ENCODE measurements around the gene RAMP2.

RAMP2 gene

DNA sequence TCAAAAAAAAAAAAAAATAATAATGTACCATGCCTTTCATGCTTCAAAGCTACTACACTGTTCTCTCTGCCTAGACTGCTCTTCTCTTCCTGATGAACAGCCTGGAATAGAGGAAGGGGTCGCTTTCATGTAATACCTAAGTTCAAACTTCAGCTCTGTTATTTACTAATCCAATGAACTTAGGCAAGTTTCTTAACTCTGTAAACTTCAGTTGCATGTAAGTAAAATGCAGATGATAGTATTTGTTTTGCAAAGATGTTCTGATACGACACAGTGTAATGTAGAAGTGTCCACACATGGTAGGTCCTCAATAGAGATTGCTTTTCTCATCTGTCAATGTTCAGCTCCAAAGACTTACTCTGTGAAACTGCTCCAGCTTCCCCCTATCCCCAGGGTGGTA lies 30.9 kb downstream of the RAMP2 start:
- DNase-seq (ENCODE audit: low read depth in 2 of 3, low spot score in 2 of 3), result no peak

DNA sequence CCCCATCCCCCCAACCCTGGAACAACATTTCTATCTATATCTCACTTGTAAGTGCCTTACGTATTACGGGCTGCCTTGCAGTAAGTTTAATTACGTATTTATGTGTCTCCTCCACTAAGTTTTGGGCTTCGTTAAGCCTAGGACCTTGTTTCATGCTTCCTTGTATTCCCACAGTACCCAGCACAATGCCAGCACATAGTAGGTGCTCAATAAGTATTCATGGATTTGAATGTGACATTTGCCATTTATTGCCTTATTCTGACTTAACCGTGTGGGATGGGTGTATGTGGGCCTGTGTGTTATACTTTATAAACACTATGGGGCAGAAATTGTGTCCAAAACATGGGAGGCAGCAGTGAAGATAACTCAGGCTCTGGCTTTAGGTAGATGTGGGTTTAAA lies 31.5 kb downstream of the RAMP2 start:
- no peak for DNase-seq (ENCODE audit: low read depth in 2 of 3, low spot score in 2 of 3)

- DNase-seq (ENCODE audit: low read depth in 2 of 3, low spot score in 2 of 3), result no peak
These were observed 34.0 kb downstream of the RAMP2 start for GRCh38 chr17:42795061-42795460.

DNA sequence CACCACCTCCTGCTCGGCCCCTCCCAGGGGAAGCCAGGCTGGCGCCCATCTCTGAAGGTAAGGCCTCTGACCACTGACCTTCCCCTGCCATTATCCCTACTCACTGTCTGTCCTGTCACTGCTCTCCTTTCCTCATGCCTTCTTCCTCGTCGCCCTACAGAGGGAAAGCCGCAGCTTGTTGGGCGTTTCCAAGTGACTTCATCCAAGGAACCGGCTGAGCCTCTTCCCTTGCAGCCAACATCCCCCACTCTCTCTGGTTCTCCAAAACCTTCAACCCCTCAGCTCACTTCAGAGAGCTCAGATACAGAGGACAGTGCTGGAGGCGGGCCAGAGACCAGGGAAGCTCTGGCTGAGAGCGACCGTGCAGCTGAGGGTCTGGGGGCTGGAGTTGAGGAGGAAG lies 34.4 kb downstream of the RAMP2 start:
- DNase-seq (ENCODE audit: low read depth in 2 of 3, low spot score in 2 of 3), result no peak

DNA sequence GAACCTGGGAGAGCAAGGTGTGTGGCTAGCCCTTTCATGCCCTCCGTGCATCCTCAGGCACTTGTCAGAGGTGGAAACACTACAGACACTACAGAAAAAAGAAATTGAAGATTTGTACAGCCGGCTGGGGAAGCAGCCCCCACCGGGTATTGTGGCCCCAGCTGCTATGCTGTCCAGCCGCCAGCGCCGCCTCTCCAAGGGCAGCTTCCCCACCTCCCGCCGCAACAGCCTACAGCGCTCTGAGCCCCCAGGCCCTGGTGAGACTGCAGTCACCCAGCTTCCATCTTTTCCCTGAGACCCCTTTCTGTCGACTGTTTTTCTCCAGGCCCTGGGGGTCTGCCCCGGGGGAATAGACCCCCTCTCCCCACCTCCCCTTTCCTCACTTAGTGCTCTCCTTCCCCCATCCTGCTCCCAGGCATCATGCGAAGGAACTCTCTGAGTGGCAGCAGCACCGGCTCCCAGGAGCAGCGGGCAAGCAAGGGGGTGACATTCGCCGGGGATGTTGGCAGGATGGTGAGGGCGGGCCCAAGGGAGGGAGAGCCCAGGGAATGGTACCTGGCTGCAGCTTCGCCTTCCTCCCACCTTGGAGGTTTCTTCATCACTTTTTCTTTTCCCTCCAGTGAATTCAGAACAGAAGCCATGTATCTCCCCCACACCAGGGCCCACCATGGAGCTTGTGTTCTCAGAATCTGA lies 35.2 kb downstream of the RAMP2 start:
- no peak for DNase-seq (ENCODE audit: low read depth in 2 of 3, low spot score in 2 of 3)

DNA sequence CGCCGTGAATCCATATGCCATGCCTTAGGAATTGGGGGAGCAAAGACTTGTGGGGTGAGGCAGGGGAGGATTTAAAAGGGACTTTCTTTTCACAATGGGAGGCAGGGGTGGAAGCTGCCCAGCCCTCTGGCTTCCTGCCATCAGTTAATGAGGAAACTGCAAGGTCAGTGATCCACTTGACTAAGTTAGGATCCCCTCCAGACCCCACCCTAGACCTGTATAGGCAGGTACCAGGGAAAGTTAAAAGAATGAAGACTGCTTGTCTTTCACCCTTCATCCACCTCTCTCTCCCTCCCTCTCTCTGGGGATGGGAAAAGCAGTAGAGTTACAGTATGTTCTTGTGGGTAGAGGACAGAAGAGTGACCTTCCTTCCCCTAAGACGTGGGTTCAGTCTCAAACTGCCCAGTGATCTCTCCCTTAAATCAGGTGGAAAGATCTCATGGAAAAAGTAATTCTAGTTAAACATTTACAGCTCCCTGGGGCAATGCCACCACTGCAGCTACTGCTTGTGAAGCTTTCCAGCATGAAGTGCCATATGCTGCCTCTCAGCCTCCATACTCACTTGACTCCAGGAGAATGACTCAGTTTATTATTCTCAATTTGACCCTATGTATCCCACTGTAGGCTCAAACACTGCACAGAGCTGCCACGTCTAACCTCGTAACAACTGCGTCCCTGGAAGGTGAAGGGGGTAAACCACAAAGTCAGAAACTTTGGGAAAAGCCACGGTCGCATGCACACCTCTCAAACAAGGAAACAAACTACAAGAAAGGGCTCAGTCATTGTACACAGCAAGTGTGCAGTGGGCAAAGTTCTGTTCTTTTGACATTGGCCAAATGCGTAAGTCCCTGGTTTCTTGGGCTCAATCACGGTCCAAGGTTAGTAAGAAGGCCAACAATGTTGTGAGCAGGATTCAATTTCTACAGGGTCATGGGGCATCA lies 36.3 kb downstream of the RAMP2 start:
- no peak for DNase-seq (ENCODE audit: low read depth in 2 of 3, low spot score in 2 of 3)

GRCh38 chr17:42798011-42798382 lies 37.0 kb downstream of the RAMP2 start:
- DNase-seq (ENCODE audit: low read depth in 2 of 3, low spot score in 2 of 3), result no peak

DNA sequence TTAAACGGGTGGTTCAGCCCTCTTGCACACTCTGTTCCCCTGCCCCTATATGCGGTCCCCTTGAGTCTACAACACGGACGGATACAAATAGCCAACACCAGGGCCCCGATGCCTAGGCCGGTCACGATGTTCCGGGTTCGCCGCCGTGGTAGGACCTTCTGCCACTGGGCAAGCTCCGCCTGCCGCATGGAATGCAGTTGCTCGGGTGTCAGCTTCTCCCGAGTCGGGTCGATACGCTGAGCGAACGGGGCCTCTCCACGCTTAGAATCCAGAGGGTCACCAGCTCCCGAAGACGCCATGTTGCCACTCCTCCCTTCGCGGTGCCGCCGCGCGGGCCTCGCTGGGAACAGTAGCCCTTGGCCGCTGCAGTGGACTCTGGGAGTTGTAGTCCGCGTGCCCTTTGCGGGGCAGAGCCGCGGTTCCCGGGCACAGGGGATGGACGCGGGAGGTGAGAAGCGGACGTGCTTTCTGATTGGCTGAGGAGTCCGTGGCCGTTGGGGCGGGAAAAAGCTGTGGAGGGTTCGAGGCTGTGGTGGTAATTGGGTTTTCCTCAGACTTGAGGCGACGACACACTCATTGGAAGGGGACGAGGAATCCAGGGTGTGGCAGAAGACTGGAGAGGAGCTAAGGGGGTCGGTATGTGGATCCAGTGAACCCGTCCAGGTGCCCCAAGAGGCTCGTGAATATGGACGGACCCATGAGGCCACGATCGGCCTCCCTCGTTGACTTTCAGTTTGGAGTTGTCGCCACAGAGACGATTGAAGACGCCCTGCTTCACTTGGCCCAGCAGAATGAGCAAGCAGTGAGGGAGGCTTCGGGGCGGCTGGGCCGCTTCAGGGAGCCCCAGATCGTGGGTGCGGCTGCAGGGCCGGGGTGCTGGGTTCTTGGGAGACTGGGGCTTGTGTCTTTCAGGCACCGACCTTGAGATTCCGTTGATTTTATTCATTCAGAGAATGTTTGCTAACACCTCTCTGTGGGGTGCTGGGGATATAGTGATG lies 37.7 kb downstream of the RAMP2 start, which contains the start of the genes CNTD1 and COA3:
TSS of gene CNTD1 (plus strand) at position 479 of the 998 bp plus-strand sequence. CDS start at position 686, 207 bp downstream.
TSS of gene COA3 (minus strand) at position 322 of the 998 bp plus-strand sequence. CDS start at position 299, 23 bp downstream.
- DNase-seq (ENCODE audit: low read depth in 2 of 3, low spot score in 2 of 3), result peak in 2 of 3 experiments; percentile 61 to 68

DNA sequence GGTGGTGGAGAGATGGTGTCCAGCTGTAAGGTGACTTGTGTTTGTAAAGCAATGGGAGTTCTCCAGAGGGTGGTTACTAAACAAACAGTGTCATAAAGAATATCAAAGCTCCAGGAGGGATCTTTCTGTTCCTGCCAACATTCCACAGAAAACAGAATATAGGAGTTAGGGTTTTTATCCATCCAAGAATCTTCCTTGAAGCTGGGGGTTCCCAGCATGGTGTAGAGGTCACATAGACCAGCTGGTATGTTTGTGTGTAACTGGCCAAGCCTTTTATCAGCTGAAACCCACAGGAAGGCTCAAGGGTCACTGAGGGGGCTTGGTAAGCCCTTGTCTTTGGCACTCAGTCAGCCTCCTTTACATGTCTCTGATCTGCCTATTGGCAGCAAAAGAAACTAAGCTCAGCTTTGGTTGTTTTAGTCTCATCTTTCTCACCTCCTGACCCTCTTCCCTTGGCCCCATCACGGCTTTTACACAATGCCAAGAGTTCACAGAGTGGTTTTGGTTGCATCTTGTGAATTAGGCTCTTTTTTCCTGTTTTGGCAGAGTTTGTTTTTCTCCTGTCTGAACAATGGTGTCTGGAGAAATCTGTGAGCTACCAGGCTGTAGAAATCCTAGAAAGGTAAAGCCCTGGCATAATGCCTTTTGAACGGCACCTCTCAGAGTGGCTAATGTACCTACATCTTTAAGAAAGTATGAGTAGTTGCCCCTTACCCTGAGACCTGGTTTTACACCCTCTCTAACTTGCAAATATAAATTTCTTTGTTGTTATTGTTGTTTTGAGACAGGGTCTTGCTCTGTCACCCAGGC lies 42.3 kb downstream of the RAMP2 start:
- DNase-seq (ENCODE audit: low read depth in 2 of 3, low spot score in 2 of 3), result no peak

DNA sequence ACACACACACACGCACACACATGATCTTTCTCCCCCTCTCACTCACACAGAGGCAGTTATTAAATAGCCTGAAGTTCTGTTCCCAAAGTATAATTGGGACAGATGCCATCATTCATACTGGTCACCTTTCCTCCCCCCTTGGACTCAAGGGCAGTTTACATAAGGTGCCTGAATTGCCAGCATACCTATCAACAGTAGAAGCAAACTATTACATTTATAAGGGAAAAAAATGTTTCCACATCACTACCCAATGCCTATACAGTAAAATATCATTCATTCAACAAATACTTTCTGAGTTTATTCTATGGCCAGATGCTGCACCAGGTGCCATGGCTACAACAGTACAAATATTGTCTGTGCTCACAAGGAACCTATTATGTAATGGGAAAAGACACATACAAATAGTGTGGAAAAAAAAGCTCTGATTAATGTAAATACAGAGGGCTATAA lies 43.9 kb downstream of the RAMP2 start:
- DNase-seq (ENCODE audit: low read depth in 2 of 3, low spot score in 2 of 3), result no peak

DNA sequence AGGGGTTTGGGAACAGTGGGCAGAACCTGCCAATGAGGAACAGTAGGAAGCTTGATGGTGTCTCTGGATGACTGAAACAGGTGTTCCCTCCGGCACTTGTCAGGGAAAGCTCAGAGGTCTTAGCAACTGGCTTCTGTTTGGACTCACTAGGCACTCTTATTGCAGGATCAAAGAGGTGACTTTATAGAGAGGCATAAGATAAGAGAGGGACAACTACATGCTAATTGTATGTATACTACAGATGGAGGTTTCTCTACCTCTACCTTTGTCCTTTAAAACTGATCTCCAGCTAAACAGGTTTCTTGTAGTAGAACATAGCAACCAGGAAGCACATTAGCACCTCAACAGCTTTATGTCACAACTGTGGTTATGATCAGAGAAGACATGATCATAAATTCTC lies 45.2 kb downstream of the RAMP2 start:
- no peak for DNase-seq (ENCODE audit: low read depth in 2 of 3, low spot score in 2 of 3)

- DNase-seq (ENCODE audit: low read depth in 2 of 3, low spot score in 2 of 3), result no peak
These were observed 48.2 kb downstream of the RAMP2 start for GRCh38 chr17:42809250-42809649.
